Pancreas (tissue), 10 donors: Measurements from ENCODE around the gene RNF186. TPM values are rescaled to one million over a fixed set of nuclear protein-coding genes. Genes with fewer than 3 reads are reported as not detected.

ENCODE experiments used
- ATAC-seq, 4 donors: fragments of 200-7000 bp; cut with Tn5 transposase; one replicate each; pipeline versions ENCODE4 v1.8.0 to v1.9.1; 2020; ENCODE audit warnings: mild to moderate bottlenecking in 4 of 4, moderate library complexity in 4 of 4
- DNase-seq, 6 donors: peaks; one replicate each; pipeline ENCODE4 v3.0.0-alpha.2; 2020
- FAIRE-seq: peaks from 2 replicates; lab custom pipeline; 2012; peaks lifted over from hg19 to GRCh38; lab: Jason Lieb, UNC
- H3K27ac ChIP-seq, 4 donors: fragments of 200-600 bp; sonication (generic); 1 replicate in 3 of 4; 2 replicates in 1 of 4; pipeline versions ENCODE4 v1.5.0 to v1.8.0; 2020
- H3K27me3 ChIP-seq, 4 donors: fragments of 200-600 bp; one replicate each; pipeline ENCODE4 v1.8.0; 2021
- H3K36me3 ChIP-seq, 3 donors: fragments of 200-600 bp; sonication (generic) in 1 of 3; one replicate each; pipeline versions ENCODE4 v1.5.0 to v1.8.0; 2020 to 2021
- H3K4me1 ChIP-seq, 3 donors: fragments of 200-600 bp; one replicate each; pipeline ENCODE4 v1.8.0; 2021
- H3K4me3 ChIP-seq, 4 donors: fragments of 200-600 bp; sonication (generic) in 2 of 4; one replicate each; pipeline versions ENCODE4 v1.5.0 to v1.8.0; 2020 to 2021
- H3K9me3 ChIP-seq, 4 donors: fragments of 200-600 bp; one replicate each; pipeline ENCODE4 v1.8.0; 2021
- CTCF ChIP-seq, 4 donors: fragments of 200-600 bp; sonication (generic) in 3 of 4; IDR thresholded peaks; one replicate each; pipeline versions ENCODE4 v1.5.0 to v1.8.0; 2021; ENCODE audit warnings: antibody characterized with exemption in 4 of 4
- WGBS, 2 donors: extraction: QIAGEN DNeasy Blood & Tissue Kit; methylation state at CpG; one replicate each; pipeline ENCODE4 v1.1.7; 2013; 5-methylcytosine and 5-hydroxymethylcytosine counted together
- intact Hi-C, 3 donors: fragments of 100-400 bp; cut with DNase I; formaldehyde crosslinking; loops; one replicate each; pipeline versions ENCODE4 v1.11.1 to v1.14.2; 2022
- polyA plus RNA-seq, 2 donors: library from polyadenylated mRNA; stranded (reverse); fragments of 200-250 nt; gene quantifications; one replicate each; pipeline ENCODE4 v1.2.3, GENCODE V29; 2013
- total RNA-seq, 6 donors: library from RNA; stranded (reverse); fragmentation: NEBNext Ultra II Directional in 4 of 6; extraction: Animal tissue kit (Norgen Biotek cat#: 25700) in 4 of 6; gene quantifications; one replicate each; pipeline versions ENCODE4 v1.2.1 to v1.2.4, GENCODE V29; 2021 to 2023
- donor health status: healthy with polysubstance abuse.
- donor health status: DM: no; HTN: no; CAD: no; lungs with moderate emphysema.
- donor health status: DM: no; HTN: no; CAD: no.
- donor health status: control.
- donor health status: control.
- donor health status: Bipolar disorder and iron deficiency.
- donor health status: DM: yes; HTN: yes; CAD: no.
- donor health status: DM: no; HTN: no; CAD: no.
- donor health status: DM: no; HTN: no; CAD: no.
- donor health status: DM: yes; HTN: yes; CAD: no.

The RNF186 gene
- total RNA-seq: 10 to 100 TPM; 18.1 to 29.6 (median 27.2) TPM
- 10 to 100 TPM; 13.2 to 14.9 TPM for polyA plus RNA-seq

GRCh38 chr1:19814681-19815503 is at the start of gene RNF186:
Gene RNF186, minus strand, starts transcription at chr1:19815283. Its CDS starts 182 bp downstream, at chr1:19815101.
- Histone ChIP-seq H3K27me3 (no peaks in the 10 kb centered on the region), H3K27ac (peak within 1 kb of the TSS; percentile 82 to 94 (median 88)), H3K36me3 (no peaks in the 10 kb centered on the region), H3K4me1 (peaks cover 27 to 42% (median 32%) of the 10 kb centered on the region in 3 donors), H3K9me3 (no peaks in the 10 kb centered on the region), H3K4me3 (peak within 1 kb of the TSS; percentile 30 to 67 (median 46))
- FAIRE-seq (no peak), ATAC-seq (peak; percentile 71 to 80 (median 74)), DNase-seq (peak; percentile 86 to 94 (median 94))
- 11 to 19% methylated on average over 22 of the region's 22 CpGs for WGBS, 2 donors
- no peak for TF ChIP-seq CTCF (IDR thresholded peaks at IDR 0.05)
- intact Hi-C loops: no loop called here

- no peak for TF ChIP-seq CTCF (IDR thresholded peaks at IDR 0.05)
- ATAC-seq (no peak), FAIRE-seq (no peak), DNase-seq (no peak)
- no peaks in the 10 kb centered on the region for H3K36me3 ChIP-seq
- 85 to 89% methylated on average over 1 of the region's 1 CpG for WGBS, 2 donors
- H3K27ac ChIP-seq: no peak overlapping the region
- peaks cover 0 to 5% (median 0%) of the 10 kb centered on the region in 3 donors for H3K4me1 ChIP-seq
- no peak overlapping the region for H3K4me3 ChIP-seq
- intact Hi-C loops: no loop called here
- no peaks in the 10 kb centered on the region for H3K27me3 ChIP-seq
- no peaks in the 10 kb centered on the region for H3K9me3 ChIP-seq
Measured at GRCh38 chr1:19864570-19865160, 49.6 kb upstream of the RNF186 start.

- no peak overlapping the region for H3K4me3 ChIP-seq
- H3K36me3 ChIP-seq: no peaks in the 10 kb centered on the region
- H3K9me3 ChIP-seq: no peaks in the 10 kb centered on the region
- FAIRE-seq (no peak), DNase-seq (no peak), ATAC-seq (no peak)
- intact Hi-C loops: no loop called here
- TF ChIP-seq CTCF (IDR thresholded peaks at IDR 0.05): no peak
- peaks cover 0 to 5% (median 0%) of the 10 kb centered on the region in 3 donors for H3K4me1 ChIP-seq
- 80 to 86% methylated on average over 3 of the region's 3 CpGs for WGBS, 2 donors
- H3K27me3 ChIP-seq: no peaks in the 10 kb centered on the region
- no peak overlapping the region for H3K27ac ChIP-seq
Measured at GRCh38 chr1:19862944-19863343, 47.9 kb upstream of the RNF186 start.

- H3K4me1 ChIP-seq: peaks cover 0 to 5% (median 0%) of the 10 kb centered on the region in 3 donors
- no peak for ATAC-seq
- no peaks in the 10 kb centered on the region for H3K27me3 ChIP-seq
- intact Hi-C loops: no loop called here
- TF ChIP-seq CTCF (IDR thresholded peaks at IDR 0.05): no peak
- H3K27ac ChIP-seq: no peak overlapping the region
- H3K4me3 ChIP-seq: no peak overlapping the region
- no peaks in the 10 kb centered on the region for H3K9me3 ChIP-seq
- 84 to 100% methylated on average over 1 of the region's 1 CpG for WGBS, 2 donors
- DNase-seq: no peak
- H3K36me3 ChIP-seq: no peaks in the 10 kb centered on the region
- FAIRE-seq: no peak
Measured at GRCh38 chr1:19861842-19862530, 46.9 kb upstream of the RNF186 start.
